Testis (tissue), 3 donors: ENCODE data around the gene TSPAN11. TPM values are rescaled to one million over a fixed set of nuclear protein-coding genes. Genes with fewer than 3 reads are reported as not detected.

Experiments
- DNase-seq: peaks from one replicate; pipeline ENCODE4 v3.0.0-alpha.2; 2019
- H3K27ac ChIP-seq, 2 donors: fragments of 200-600 bp; sonication (generic); one replicate each; pipeline ENCODE4 v1.5.1; 2019
- H3K27me3 ChIP-seq: fragments of 200-600 bp; sonication (generic); one replicate; pipeline ENCODE4 v1.5.1; 2019
- H3K36me3 ChIP-seq: fragments of 200-600 bp; sonication (generic); one replicate; pipeline ENCODE4 v1.5.1; 2017; ENCODE audit warnings: low read depth; ENCODE audit errors: missing control alignments
- H3K4me1 ChIP-seq: fragments of 200-600 bp; sonication (generic); one replicate; pipeline ENCODE4 v1.5.1; 2019
- H3K4me3 ChIP-seq, 2 donors: fragments of 200-600 bp; sonication (generic); one replicate each; pipeline ENCODE4 v1.5.1; 2017 to 2019
- H3K9me3 ChIP-seq: fragments of 200-600 bp; sonication (generic); one replicate; pipeline ENCODE4 v1.5.1; 2017
- POLR2A ChIP-seq: fragments of 450-650 bp; IDR thresholded peaks from one replicate; pipeline ENCODE4 v1.6.1; 2017; ENCODE audit warnings: antibody characterized with exemption, mild to moderate bottlenecking, moderate library complexity
- WGBS, 2 donors: methylation state at CpG; one replicate each; pipeline ENCODE4 v1.1.5; 2018; 5-methylcytosine and 5-hydroxymethylcytosine counted together
- intact Hi-C: fragments of 100-400 bp; cut with DNase I; formaldehyde crosslinking; loops from one replicate; pipeline ENCODE4 v1.15.1; 2023; ENCODE audit warnings: low total_unique reads
- polyA plus RNA-seq: library from polyadenylated mRNA; stranded (reverse); fragments of 350-450 nt; fragmentation: Illumina TruSeq; extraction: RNeasy Lipid Tissue Mini Kit (QIAGEN cat#74804); gene quantifications from one replicate; pipeline ENCODE4 v1.2.3, GENCODE V29; 2014; ENCODE audit warnings: low read depth, low replicate concordance; ENCODE audit not compliant: insufficient read depth
- total RNA-seq, 2 donors: library from RNA; depleted of rRNA; stranded (reverse); fragments of >200 nt; gene quantifications; one replicate each; pipeline ENCODE4 v1.2.3, GENCODE V29; 2016
- TF ChIP-seq, protein P1 (sequence below), 3 experiments: fragments of 450-650 bp in 2 of 3; fragments of 200-600 bp in 1 of 3; sonication (generic) in 1 of 3; IDR thresholded peaks; one replicate each; pipeline ENCODE4 v1.5.1; 2016 to 2019; ENCODE audit warnings: antibody characterized with exemption in 3 of 3, mild to moderate bottlenecking in 2 of 3, moderate library complexity in 1 of 3

Gene TSPAN11
- total and polyA plus RNA-seq, 3 donors from 2014 or later: 2.4 to 2.7 (median 2.7) TPM

GRCh38 chr12:31016057-31016456 is 89.5 kb downstream of the TSPAN11 start:
- no peaks in the 10 kb centered on the region for H3K4me1 ChIP-seq
- H3K27me3 ChIP-seq: no peaks in the 10 kb centered on the region
- no peak for TF ChIP-seq POLR2A
- TF ChIP-seq, protein P1, sequence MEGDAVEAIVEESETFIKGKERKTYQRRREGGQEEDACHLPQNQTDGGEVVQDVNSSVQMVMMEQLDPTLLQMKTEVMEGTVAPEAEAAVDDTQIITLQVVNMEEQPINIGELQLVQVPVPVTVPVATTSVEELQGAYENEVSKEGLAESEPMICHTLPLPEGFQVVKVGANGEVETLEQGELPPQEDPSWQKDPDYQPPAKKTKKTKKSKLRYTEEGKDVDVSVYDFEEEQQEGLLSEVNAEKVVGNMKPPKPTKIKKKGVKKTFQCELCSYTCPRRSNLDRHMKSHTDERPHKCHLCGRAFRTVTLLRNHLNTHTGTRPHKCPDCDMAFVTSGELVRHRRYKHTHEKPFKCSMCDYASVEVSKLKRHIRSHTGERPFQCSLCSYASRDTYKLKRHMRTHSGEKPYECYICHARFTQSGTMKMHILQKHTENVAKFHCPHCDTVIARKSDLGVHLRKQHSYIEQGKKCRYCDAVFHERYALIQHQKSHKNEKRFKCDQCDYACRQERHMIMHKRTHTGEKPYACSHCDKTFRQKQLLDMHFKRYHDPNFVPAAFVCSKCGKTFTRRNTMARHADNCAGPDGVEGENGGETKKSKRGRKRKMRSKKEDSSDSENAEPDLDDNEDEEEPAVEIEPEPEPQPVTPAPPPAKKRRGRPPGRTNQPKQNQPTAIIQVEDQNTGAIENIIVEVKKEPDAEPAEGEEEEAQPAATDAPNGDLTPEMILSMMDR (IDR thresholded peaks at IDR 0.05): no peak
- intact Hi-C loops: no loop called here
- no peak overlapping the region for H3K27ac ChIP-seq
- no peak overlapping the region for H3K4me3 ChIP-seq
- 94% methylated on average over 9 of the region's 9 CpGs for WGBS, 2 donors
- H3K9me3 ChIP-seq: no peaks in the 10 kb centered on the region
- DNase-seq: no peak
- H3K36me3 ChIP-seq: no peaks in the 10 kb centered on the region

GRCh38 chr12:31017535-31017934 is 91.0 kb downstream of the TSPAN11 start:
- Histone ChIP-seq H3K9me3 (no peaks in the 10 kb centered on the region), H3K36me3 (no peaks in the 10 kb centered on the region), H3K27me3 (no peaks in the 10 kb centered on the region), H3K27ac (no peak overlapping the region), H3K4me1 (no peaks in the 10 kb centered on the region), H3K4me3 (no peak overlapping the region)
- DNase-seq: no peak
- TF ChIP-seq, protein P1 (IDR thresholded peaks at IDR 0.05): no peak
- no peak for TF ChIP-seq POLR2A
- 87 to 89% methylated on average over 4 of the region's 4 CpGs for WGBS, 2 donors
- intact Hi-C loops: no loop called here

- no peaks in the 10 kb centered on the region for H3K36me3 ChIP-seq
- WGBS, 2 donors: 59 to 60% methylated on average over 3 of the region's 3 CpGs
- H3K27ac ChIP-seq: no peak overlapping the region
- DNase-seq: no peak
- intact Hi-C loops: no loop called here
- TF ChIP-seq, protein P1 (IDR thresholded peaks at IDR 0.05): no peak
- TF ChIP-seq POLR2A: no peak
- no peaks in the 10 kb centered on the region for H3K27me3 ChIP-seq
- no peaks in the 10 kb centered on the region for H3K9me3 ChIP-seq
- no peak overlapping the region for H3K4me3 ChIP-seq
- H3K4me1 ChIP-seq: no peaks in the 10 kb centered on the region
These were observed 91.7 kb downstream of the TSPAN11 start for GRCh38 chr12:31018106-31018789.

GRCh38 chr12:31018790-31019505 is 92.4 kb downstream of the TSPAN11 start:
- no peak overlapping the region for H3K27ac ChIP-seq
- no peaks in the 10 kb centered on the region for H3K9me3 ChIP-seq
- no peak for TF ChIP-seq POLR2A
- TF ChIP-seq, protein P1 (IDR thresholded peaks at IDR 0.05): no peak
- no peaks in the 10 kb centered on the region for H3K4me1 ChIP-seq
- DNase-seq: no peak
- H3K4me3 ChIP-seq: no peak overlapping the region
- 66 to 79% methylated on average over 6 of the region's 6 CpGs for WGBS, 2 donors
- intact Hi-C loops: no loop called here
- H3K36me3 ChIP-seq: no peaks in the 10 kb centered on the region
- no peaks in the 10 kb centered on the region for H3K27me3 ChIP-seq
